Measurements from ENCODE around the gene IRF5.
"Not testable (repeated sequence)": the region's sequence is repeated elsewhere in the genome, so short reads cannot be mapped to it uniquely, and the experiment has no call there.

Gene IRF5

GRCh38 chr7:128937271-128937646, 468 bp upstream of the IRF5 start:
- DNase-seq, result no peak

GRCh38 chr7:128938544-128939074, 882 bp downstream of the IRF5 start:
- DNase-seq, result no peak

- peak in 2 of 58 donors; percentile 10 to 21 for DNase-seq
These were observed 1.5 kb downstream of the IRF5 start for GRCh38 chr7:128939075-128939860.

GRCh38 chr7:128939861-128940410, 2.2 kb downstream of the IRF5 start:
- DNase-seq, result no peak

GRCh38 chr7:128940494-128941322, 3.0 kb downstream of the IRF5 start:
- peak in 15 of 58 donors; percentile 12 to 42 (median 29) for DNase-seq

- DNase-seq, result no peak
These were observed 3.7 kb downstream of the IRF5 start for GRCh38 chr7:128941323-128941890.

- DNase-seq, result no peak
These were observed 4.3 kb downstream of the IRF5 start for GRCh38 chr7:128941946-128942526.

- DNase-seq, result not testable (repeated sequence)
These were observed 5.5 kb downstream of the IRF5 start for GRCh38 chr7:128943251-128943650.

GRCh38 chr7:128944487-128945236, 6.9 kb downstream of the IRF5 start:
- DNase-seq, result no peak

- no peak for DNase-seq
These were observed 8.1 kb downstream of the IRF5 start for GRCh38 chr7:128945668-128946366.

GRCh38 chr7:128946936-128947830, 9.5 kb downstream of the IRF5 start:
- no peak for DNase-seq

GRCh38 chr7:128947854-128948253, 10.1 kb downstream of the IRF5 start:
- no peak for DNase-seq

GRCh38 chr7:128948312-128948973, 10.7 kb downstream of the IRF5 start:
- DNase-seq, result no peak

- peak in 3 of 58 donors; percentile 18 to 23 (median 22) for DNase-seq
These were observed 11.4 kb downstream of the IRF5 start for GRCh38 chr7:128948976-128949760.

GRCh38 chr7:128951296-128951695, 13.6 kb downstream of the IRF5 start:
- DNase-seq, result no peak

- DNase-seq, result no peak
These were observed 16.4 kb downstream of the IRF5 start for GRCh38 chr7:128954150-128954549.
